HG03439 (cell line): ENCODE data around the gene MED25.

Source experiments
- ATAC-seq: cut with Tn5 transposase; IDR thresholded peaks from one replicate; pipeline ENCODE4 v1.9.1; 2021; ENCODE audit warnings: mild to moderate bottlenecking, moderate library complexity; ENCODE audit not compliant: unreplicated experiment

MED25 gene

DNA sequence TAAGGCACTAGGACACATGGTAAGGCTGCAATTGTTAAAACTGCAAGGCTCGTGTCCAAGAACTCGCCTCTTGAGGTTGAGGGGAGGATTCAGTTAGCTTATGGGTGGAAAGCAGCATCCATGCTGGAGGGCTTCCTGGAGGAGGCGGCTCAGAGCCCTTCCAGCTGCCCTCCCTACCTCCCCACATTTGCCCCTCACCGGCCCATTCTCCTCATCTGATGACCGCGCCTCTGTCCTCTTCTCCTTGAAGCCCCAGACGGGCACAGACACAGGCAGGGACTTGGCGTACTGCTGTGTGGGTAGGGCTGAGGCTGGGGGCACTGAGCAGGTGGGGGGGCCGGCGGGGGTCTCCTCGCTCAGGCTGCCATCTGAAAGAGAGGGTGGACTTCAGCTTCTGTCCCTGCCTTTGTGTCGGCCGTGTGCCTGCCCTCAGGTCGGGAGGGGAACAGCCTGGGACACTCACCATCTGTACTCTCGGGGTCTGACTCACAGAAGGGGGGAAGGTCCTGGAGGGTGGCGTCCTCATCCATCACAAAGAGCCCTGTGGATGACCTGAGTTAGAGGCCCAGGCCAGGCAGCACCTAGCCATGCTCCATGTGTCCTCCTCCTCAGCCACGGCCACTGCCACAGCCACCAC lies 53.4 kb downstream of the MED25 start:
- ATAC-seq, result no peak

DNA sequence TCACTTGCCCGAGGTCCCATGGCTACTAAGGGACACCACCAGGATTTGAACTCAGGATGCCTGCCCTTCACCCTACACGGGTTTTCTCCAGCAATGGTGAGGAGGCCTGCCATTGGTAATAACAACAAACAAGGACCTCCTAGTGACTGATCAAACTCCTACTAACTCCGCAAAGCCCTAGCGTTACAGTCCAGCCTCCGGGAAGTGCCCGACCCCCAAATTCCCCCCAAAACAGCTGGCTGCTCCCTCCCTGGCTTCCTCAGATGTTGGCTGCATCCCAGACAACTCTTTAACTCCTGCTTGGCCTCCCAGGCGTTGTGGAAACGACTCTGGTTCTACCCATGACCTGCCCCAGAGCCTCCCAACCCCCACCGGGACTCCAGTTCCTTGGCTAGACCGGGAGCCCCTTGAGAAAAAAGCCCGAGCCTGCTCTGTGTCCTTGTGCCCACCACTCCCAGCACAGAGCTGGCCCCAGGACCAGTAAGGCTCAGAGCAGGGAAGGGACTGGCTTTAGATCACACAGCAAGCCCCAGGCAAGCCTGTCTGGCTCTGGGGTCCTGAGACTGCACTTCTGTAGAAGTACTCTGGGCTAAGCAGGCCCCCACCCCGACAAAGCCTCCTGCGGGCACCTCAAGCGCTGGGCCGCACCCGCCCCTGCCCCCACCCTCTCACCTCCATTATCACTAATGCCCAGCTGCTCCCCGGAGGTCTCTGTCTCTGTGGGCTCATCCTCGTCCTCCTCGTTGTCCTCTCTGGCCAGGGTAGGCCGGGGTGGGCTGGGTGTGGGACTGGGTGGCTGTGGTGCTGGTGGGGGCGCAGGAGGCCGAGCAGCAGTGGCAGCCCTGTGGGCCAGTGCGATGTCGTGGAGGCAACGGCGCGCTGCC lies 54.4 kb downstream of the MED25 start:
- no peak for ATAC-seq

DNA sequence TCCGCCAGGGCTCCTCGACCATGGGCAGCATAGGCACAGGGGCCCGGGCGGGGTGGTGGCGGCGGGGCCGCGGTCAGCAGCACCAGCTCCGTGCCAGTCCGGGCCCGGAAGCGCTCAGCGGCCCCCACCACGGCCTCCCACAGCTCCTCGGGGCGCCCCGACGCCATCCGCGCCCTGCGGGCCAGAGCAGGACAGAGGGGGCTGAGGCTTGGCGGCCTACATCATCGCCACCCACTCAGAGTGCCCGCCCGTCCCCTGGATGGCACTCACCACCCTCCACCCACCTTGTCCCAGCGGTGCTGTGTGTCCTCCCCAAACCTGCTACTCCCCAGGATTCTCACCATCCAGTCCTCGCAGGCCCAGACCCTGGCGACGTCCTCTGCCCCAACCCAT lies 55.0 kb downstream of the MED25 start:
- no peak for ATAC-seq

DNA sequence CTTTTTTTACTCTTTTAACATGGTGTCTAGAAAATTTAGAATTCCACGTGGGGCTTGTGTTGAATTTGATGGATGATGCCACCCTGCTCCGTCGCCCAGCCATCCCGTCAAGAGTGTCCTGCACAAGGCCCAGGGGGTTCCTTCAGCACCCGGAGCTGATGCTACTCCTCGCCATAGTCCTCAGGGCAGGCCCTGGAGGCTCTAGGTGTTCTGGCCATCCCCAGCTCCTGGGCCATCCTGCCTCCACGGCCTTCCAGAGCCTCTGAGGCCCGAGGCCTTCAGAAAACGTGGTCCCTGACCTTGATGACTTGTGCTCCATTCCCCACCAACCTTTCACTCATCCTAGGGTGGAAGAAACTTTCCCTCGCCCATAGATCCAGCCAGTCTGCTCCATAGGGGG lies 55.7 kb downstream of the MED25 start:
- no peak for ATAC-seq

DNA sequence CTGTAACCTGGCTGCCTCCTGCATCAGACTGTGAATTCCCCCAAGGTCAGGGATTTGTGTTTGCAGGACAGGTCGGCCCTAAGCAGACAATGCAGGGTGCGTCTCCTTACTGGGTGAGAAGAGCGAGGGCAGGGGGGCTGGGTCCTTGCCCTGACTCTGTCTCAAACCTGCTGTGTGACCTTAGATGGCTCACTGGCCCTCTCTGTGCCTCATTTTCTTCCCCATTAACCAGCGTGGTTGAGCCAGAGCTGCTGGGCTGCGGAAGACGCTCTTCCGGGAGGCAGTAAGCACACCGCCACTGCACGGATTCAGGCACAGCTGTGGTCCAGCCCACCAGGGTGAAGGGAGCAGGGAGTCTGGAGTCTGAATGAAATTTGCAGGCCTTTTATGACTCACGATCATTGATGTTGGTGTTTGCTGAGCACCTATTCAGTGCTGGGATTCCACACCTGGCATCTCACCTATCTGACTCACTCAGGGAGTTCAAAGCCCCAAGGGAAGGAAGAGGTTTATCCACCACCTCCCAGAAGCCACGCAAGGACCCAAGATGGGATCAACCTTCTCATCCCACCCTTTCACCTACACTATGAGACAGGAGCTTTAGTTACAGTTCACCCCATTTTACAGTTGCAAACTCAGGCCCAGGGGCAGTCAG lies 56.5 kb downstream of the MED25 start:
- no peak for ATAC-seq

DNA sequence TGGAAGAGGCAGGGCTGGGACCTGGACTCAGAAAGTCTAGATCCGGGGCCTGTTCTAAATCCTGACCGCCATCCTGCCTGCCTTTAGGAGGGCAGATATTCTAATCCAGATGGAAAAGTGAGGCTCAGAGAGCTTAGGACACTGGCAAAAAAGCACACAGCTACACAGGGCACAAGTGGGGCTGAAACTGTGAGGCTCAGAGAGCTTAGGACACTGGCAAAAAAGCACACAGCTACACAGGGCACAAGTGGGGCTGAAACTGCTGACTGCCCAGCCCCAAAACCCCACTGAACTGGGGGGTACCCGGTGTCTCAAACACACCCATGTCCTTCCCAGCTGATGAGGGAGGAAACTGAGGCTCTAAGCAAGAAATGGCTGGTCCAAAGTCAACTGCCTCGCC lies 57.1 kb downstream of the MED25 start:
- ATAC-seq, result no peak

DNA sequence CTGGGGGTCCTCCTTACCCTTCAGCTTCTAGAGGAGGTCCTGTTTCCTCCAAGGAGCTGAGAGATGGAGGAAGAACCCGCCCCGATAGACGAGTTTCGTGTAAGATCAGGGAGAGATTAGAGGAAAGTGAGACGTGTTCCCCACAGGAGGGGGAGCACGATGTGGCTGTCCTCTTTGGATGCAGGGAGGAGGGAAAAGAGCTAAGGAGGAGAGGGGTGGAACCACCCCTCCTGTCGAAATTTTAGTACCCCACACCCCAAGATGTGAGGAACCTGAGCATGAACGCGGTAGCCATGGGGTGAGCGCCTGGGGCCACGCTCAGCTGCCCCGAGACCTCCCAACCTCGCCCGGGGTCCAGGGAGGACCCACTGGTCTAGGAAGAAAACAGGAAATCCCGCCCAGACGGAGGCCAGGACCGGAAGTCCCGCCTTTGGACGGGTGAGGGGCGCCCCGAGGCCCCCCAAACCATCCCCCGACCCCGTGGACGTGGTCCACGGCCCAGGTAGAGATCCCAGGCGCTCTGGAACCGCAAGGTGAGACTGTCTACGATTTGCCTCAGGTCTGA lies 57.9 kb downstream of the MED25 start:
- ATAC-seq, result no peak

DNA sequence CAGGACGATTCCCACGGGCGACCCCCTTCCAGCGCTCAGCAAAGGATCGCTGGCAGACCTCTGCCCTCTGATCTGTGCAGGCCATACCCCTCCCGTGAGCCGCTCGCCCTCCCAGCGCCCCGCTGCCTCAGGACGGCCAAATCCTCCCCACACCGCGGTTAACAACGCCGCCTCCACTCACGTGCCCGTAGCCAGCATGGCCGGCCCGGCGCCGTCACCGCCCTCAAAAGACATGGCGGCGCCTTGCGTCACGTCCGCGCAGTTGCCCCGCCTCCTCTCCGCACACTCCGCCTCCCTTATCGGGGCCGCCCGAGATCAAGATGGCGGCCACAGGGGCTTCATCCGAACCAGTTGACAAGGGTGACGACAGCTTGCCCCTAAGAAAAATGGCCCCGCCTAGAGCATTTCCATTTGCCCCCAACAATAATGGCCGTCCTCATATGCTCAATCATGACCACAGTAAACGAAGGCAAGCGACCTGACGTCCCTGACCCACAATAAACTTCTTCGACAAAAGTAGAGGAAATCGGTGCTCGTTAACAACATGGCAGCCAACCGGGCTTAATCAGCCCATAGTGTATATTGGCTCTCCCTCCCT lies 58.4 kb downstream of the MED25 start:
- peak; percentile 43 for ATAC-seq

DNA sequence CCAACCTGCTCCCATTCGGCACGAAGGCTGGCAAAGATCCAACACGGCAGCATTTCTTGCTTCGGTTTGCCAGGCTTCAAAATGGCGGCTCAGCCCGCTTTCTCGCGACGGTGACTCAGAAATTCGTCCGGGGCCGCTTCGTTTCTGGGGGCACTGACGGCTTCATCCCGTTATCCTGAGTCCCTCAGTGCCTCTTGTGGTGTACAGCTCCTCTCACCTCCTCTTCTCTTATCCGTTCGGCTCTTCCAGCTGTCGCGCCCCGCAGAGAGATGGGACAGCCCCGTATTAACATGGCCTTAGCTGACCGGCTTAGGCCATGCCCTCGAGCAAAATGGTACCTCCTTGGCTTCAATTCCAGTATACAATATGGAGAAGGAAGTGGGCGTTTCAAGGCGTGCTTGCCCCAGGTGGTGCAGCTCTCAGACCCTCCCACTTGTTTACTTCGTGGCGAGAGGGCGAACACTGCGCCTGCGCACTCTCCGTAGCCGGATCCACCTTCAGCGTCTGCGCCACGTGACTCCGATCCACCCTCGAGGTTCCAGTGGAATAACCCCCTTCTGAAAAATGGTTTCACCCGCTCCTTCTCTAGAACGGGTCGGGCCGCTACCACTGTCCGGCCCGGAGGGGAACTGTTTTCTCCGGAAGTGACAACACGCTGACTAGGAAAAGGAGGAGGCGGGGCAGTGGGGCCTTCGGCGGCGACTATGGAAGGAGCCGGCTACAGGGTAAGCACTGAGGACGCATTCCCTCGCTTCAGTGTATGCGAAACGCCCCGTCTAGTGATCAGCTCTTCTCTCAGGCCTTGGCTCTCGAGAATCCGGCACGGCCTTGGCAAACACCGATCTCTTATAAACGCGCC lies 59.2 kb downstream of the MED25 start, which contains the start of the genes AKT1S1 and TBC1D17:
TSS of gene AKT1S1 (minus strand) at position 336 of the 859 bp plus-strand sequence. CDS start 4,060 bp downstream, outside the sequence.
TSS of gene TBC1D17 (plus strand) at position 683 of the 859 bp plus-strand sequence. CDS start at position 705, 22 bp downstream.
- peak; percentile 64 for ATAC-seq

DNA sequence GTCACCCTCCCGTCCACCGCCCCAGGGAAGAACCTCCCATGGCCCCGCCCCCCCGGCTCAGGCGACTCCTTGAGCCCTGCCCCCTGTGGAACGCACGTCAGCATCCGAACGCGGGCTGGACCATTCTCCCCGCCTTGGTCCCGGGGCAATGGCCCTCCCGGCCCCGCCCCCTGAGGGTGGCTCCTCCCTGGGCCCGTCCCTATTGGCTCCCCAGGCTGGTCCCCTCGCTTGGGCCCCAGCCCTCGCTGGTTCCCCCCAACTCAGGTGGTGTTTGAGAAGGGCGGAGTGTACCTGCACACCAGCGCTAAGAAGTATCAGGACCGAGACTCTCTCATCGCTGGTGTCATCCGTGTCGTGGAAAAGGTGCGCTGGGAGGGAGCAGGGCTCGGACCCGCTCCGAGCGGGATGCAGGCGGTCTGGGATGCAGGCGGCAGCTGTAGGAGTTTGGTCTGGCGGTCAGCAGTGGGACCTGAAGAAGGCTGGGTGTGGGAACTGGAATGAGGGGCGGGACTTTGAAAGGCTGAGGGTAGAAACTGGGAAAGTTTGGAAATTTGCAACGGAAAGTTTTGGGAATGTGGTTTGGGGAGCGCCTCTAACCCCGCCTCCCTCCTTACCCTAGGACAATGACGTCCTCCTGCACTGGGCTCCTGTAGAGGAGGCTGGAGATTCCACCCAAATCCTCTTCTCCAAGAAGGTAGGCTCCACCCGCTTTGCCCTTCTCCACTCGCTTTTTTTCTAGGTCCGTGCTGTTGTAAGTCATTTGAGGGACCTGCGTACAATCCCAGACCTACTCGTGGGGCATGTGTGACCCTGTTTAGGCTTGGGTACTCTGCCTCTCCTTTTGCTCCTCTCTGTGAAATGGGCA lies 60.0 kb downstream of the MED25 start:
- ATAC-seq, result peak; percentile 40

DNA sequence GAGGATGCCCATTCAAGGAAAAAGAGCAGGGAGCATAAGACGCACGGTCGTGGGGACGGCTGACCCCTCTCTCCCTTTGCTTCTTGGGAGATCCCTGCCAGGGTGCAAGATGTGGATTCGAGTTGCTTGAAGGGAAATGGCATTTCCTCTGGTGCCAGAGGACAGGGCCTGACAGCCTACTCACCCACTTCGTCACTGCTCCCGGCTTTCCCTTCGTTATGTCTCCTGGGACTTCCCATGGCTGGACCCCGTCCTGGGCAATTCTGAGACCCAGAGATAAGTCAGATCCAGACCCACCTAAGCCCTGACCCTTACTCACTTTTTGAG lies 60.6 kb downstream of the MED25 start:
- ATAC-seq, result no peak

DNA sequence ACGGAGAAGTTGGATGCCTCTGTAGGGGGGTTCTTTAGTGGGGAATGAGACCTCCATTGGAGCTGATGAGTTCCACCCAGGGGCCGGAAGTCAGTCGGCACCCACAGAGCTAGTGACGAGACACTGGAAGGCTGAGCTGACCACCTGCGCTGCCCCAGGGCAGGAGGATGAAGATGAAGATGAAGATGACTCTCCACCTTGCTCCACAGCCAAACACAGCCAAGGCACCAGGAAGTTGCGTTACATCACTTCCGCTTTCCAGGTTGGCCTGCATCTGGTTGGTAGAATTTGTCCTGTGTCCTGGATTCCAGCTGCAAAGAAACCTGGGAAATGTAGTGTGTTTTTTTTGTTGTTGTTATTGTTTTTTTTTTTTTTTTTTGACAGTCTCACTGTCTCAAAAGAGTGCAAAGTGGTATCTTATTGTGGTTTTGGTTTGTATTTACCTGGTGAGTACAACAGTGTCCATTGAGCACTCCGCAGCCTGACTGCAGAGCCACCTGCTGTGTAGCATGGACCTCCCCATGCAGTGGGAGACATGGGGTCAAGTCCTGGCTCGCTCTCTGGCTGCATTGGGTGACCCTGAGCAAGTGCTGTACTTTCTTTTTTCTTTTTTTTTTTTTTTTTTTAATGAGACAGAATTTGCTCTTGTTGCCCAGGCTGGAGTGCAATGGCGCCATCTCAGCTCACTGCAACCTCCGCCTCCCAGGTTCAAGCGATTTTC lies 61.3 kb downstream of the MED25 start:
- no peak for ATAC-seq

DNA sequence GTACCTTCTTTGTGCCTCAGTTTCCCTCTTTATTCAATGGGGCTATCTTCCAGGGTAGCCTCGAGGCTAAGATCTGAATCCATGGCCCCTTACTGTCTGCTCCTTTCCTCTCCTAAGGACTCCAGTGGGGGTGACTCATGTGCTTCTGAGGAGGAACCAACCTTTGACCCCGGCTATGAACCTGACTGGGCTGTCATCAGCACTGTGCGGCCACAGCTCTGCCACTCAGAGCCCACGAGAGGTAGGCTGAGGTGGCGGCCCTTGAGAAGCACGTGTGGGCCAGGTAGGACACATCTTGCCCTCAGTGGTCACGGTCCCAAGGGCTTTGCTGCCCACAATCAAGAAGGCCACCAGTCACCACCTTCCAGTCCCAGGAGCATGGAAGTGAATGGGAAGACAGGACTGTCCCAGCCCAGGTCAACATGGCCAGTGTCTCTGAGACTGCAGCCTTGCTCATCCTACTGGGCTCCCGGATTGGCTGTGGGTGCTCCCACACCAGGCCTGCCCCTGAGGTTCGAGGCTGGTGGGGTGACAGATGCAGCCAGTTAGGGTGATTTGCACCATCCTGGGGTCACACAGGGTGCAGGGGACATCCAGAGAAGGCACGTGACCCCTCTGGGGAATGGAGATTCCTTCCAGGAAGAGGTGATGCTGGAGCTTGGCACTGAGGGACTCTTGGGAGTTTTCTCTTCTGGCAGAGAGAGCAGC lies 62.2 kb downstream of the MED25 start:
- no peak for ATAC-seq

DNA sequence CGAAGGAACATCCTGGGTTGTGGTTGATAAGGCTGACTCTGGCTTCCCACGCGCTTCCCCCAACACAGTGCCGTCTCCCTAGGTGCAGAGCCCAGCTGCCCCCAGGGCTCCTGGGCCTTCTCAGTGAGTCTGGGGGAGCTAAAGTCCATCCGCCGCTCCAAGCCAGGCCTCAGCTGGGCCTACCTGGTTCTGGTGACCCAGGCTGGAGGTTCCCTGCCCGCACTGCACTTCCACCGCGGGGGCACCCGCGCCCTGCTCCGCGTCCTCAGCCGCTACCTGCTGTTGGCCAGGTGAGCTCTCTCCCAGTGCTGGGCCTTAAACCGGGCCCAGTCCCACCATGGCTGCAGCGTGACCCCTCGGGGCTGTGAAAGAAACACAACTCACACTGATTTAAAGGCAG lies 63.1 kb downstream of the MED25 start:
- no peak for ATAC-seq

DNA sequence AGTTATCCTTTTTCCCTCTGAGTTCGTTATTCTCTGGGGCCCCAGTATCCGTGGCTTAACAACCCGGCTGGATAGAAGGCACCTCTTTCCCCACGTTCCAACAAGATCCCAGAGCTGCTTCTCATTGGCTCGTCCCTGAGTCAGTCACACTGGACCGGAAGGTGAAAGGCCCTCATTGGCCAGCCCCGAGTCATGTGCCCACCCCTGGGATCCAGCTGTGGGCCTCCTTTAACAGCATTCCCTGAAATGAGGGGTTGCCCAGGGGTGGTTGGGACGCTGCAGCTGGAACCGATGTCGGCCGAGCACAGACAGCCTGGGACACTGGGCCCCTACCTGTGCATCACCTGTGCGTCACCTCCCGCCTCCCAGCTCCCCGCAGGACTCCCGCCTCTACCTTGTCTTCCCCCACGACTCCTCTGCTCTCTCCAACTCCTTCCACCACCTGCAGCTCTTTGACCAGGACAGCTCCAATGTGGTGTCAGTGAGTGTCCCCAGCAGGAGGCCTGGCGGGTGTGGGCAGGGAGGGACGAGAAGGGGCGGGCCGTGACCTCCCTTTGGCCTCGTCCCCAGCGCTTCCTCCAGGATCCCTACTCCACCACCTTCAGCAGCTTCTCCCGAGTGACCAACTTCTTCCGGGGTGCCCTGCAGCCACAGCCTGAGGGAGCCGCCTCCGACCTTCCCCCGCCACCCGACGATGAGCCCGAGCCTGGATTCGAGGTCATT lies 63.7 kb downstream of the MED25 start:
- no peak for ATAC-seq

DNA sequence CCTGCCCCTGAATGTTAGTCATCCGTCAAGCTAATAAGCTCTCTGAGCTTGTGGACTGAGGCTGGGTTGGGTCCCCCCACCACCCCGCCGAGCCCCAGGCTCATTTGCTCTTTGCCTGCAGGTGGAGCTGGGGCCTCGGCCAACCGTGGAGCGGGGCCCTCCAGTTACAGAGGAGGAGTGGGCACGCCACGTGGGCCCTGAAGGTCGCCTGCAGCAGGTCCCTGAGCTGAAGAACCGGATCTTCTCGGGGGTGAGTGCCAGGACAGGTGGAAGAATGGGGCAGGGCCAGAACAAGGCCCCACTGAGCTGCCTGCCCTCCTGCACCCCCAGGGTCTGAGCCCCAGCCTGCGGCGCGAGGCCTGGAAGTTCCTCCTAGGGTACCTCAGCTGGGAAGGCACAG lies 64.6 kb downstream of the MED25 start:
- ATAC-seq, result no peak

DNA sequence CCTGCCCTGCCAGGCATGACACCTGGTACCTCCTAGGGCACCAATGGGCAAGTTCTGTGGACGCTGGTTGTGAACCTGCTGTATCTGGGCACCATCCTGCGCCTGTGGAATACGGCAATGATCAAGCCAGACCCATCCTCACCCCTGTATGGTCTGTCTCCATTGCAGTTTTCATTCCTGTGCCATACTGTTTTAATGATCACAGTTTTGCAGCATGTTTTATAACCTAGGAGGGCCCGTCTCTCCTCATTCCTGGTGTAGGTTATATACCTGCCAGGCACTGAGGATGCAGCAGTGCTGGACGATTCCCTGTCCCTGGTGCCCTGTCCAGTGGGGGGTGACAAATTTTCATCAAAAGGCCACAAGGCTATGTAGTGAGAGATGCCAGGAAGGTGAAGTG lies 65.0 kb downstream of the MED25 start:
- no peak for ATAC-seq
